Heart left ventricle (tissue), 13 donors: ENCODE data around the gene HPSE2.

Experiments
- CTCF ChIP-seq, 12 donors: fragments of 200-600 bp; sonication (generic) in 4 of 12; IDR thresholded peaks; one replicate each; pipeline versions ENCODE4 v1.5.0 to v1.8.0; 2018 to 2022; ENCODE audit warnings: antibody characterized with exemption in 12 of 12, mild to moderate bottlenecking in 5 of 12
- POLR2A ChIP-seq, 2 donors: fragments of 450-650 bp; IDR thresholded peaks; one replicate each; pipeline ENCODE4 v1.6.1; 2017; ENCODE audit warnings: antibody characterized with exemption in 2 of 2, mild to moderate bottlenecking in 2 of 2, moderate library complexity in 2 of 2
- donor health status: ischemic (EF 13 %, LVEDD 7.1; RV severe dilation, severe dysfunction).
- donor health status: DM: no; HTN: yes; CAD: no.
- donor health status: DM: no; HTN: no; CAD: no.
- donor health status: ischemic (EF 25% LVEDD 6.9; RV normal size, moderate dysfunction).
- donor health status: ischemic (EF 25% LVEDD 5.7; RV mildly dilated, moderate dysfunction).
- donor health status: ischemic (EF 35%, LVEDD 5.7; RV mildly dilated, moderate dysfunction).
- donor health status: nonischemic (EF 11% LVEDD 7.7; RV severe dilation, severe dysfunction).
- donor health status: DM: yes; HTN: yes; CAD: no.
- donor health status: PGD.
- donor health status: ischemic (EF 29% LVEDD 5.4; RV normal size, mild dysfunction).
- donor health status: nonischemic (EF 23%, LVEDD 6.1; RV moderate dilation, normal function).

- TF ChIP-seq CTCF (IDR thresholded peaks at IDR 0.05) = no peak
- no peak for TF ChIP-seq POLR2A (IDR thresholded peaks at IDR 0.05)
These were observed 354.7 kb downstream of the HPSE2 start for GRCh38 chr10:98880971-98881370.
